Ishikawa (cell line): ENCODE results near the gene TOP2A.

Experiments
- CEBPB ChIP-seq: IDR thresholded peaks from 2 replicates; pipeline ENCODE4 v1.6.1; 2012
- CREB1 ChIP-seq: IDR thresholded peaks from 2 replicates; pipeline ENCODE4 v1.6.1; 2012; ENCODE audit warnings: low read depth
- EGR1 ChIP-seq: IDR thresholded peaks from 2 replicates; pipeline ENCODE4 v1.6.1; 2012
- EP300 ChIP-seq: IDR thresholded peaks from 2 replicates; pipeline ENCODE4 v1.6.1; 2012; ENCODE audit warnings: borderline replicate concordance
- FOXM1 ChIP-seq: IDR thresholded peaks from 2 replicates; pipeline ENCODE4 v1.6.1; 2012; ENCODE audit warnings: low read depth, borderline replicate concordance
- NFIC ChIP-seq: IDR thresholded peaks from 2 replicates; pipeline ENCODE4 v1.6.1; 2012
- RAD21 ChIP-seq: IDR thresholded peaks from 2 replicates; pipeline ENCODE4 v1.6.1; 2012; ENCODE audit warnings: low read depth
- TAF1 ChIP-seq: IDR thresholded peaks from 2 replicates; pipeline ENCODE4 v1.6.1; 2012; ENCODE audit warnings: low read depth, mild to moderate bottlenecking
- TCF12 ChIP-seq: IDR thresholded peaks from 2 replicates; pipeline ENCODE4 v1.6.1; 2012; ENCODE audit warnings: low read depth
- TEAD4 ChIP-seq: IDR thresholded peaks from 2 replicates; pipeline ENCODE4 v1.6.1; 2012
- YY1 ChIP-seq: IDR thresholded peaks from 2 replicates; pipeline ENCODE4 v1.6.1; 2012; ENCODE audit warnings: low read depth
- TF ChIP-seq, protein P1 (sequence below): IDR thresholded peaks from 2 replicates; pipeline ENCODE4 v1.6.1; 2012
- TF ChIP-seq, protein P2 (sequence below): IDR thresholded peaks from 2 replicates; pipeline ENCODE4 v1.6.1; 2012
- TF ChIP-seq, protein P3 (sequence below): IDR thresholded peaks from 2 replicates; pipeline ENCODE4 v1.6.1; 2012; ENCODE audit warnings: low read depth, mild to moderate bottlenecking

DNA sequence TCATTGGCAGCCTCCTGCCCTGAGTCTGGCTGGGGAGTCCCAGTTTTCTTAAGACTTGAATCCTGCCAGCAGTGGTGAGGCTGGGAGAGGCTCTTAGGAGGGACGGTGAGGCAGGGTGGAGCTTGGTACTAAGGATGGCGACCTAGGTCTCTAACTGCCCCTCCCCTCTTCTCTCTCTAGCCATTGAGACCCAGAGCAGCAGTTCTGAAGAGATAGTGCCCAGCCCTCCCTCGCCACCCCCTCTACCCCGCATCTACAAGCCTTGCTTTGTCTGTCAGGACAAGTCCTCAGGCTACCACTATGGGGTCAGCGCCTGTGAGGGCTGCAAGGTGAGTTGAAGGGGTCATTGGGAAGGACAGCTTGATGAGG lies 69.6 kb downstream of the TOP2A start:
- TF ChIP-seq EP300 (no peak), CREB1 (no peak), TEAD4 (no peak), RAD21 (no peak), YY1 (no peak), CEBPB (no peak), EGR1 (no peak), TAF1 (no peak), TCF12 (no peak), FOXM1 (no peak), NFIC (no peak)
- TF ChIP-seq, protein P1, sequence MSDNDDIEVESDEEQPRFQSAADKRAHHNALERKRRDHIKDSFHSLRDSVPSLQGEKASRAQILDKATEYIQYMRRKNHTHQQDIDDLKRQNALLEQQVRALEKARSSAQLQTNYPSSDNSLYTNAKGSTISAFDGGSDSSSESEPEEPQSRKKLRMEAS: no peak
- TF ChIP-seq, protein P2, sequence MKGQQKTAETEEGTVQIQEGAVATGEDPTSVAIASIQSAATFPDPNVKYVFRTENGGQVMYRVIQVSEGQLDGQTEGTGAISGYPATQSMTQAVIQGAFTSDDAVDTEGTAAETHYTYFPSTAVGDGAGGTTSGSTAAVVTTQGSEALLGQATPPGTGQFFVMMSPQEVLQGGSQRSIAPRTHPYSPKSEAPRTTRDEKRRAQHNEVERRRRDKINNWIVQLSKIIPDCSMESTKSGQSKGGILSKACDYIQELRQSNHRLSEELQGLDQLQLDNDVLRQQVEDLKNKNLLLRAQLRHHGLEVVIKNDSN: no peak
- TF ChIP-seq, protein P3, sequence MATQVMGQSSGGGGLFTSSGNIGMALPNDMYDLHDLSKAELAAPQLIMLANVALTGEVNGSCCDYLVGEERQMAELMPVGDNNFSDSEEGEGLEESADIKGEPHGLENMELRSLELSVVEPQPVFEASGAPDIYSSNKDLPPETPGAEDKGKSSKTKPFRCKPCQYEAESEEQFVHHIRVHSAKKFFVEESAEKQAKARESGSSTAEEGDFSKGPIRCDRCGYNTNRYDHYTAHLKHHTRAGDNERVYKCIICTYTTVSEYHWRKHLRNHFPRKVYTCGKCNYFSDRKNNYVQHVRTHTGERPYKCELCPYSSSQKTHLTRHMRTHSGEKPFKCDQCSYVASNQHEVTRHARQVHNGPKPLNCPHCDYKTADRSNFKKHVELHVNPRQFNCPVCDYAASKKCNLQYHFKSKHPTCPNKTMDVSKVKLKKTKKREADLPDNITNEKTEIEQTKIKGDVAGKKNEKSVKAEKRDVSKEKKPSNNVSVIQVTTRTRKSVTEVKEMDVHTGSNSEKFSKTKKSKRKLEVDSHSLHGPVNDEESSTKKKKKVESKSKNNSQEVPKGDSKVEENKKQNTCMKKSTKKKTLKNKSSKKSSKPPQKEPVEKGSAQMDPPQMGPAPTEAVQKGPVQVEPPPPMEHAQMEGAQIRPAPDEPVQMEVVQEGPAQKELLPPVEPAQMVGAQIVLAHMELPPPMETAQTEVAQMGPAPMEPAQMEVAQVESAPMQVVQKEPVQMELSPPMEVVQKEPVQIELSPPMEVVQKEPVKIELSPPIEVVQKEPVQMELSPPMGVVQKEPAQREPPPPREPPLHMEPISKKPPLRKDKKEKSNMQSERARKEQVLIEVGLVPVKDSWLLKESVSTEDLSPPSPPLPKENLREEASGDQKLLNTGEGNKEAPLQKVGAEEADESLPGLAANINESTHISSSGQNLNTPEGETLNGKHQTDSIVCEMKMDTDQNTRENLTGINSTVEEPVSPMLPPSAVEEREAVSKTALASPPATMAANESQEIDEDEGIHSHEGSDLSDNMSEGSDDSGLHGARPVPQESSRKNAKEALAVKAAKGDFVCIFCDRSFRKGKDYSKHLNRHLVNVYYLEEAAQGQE: no peak
